Breast epithelium (tissue), 4 donors: Measurements from ENCODE around the gene TOX3. TPM values are rescaled to one million over a fixed set of nuclear protein-coding genes. Genes with fewer than 3 reads are reported as not detected.

ENCODE experiments used
- DNase-seq, 2 donors: peaks; one replicate each; pipeline ENCODE4 v3.0.0-alpha.2; 2019; ENCODE audit warnings: low spot score in 2 of 2
- H3K27ac ChIP-seq, 2 donors: fragments of 200-600 bp; sonication (generic) in 1 of 2; one replicate each; pipeline ENCODE4 v1.5.1; 2016 to 2019; ENCODE audit warnings: mild to moderate bottlenecking in 1 of 2
- H3K27me3 ChIP-seq, 2 donors: fragments of 200-600 bp; sonication (generic) in 1 of 2; one replicate each; pipeline versions ENCODE4 v1.5.1 to v1.6.0; 2017 to 2019; ENCODE audit warnings: control low read depth in 1 of 2, mild to moderate bottlenecking in 1 of 2
- H3K36me3 ChIP-seq: fragments of 200-600 bp; one replicate; pipeline ENCODE4 v1.5.1; 2019
- H3K4me1 ChIP-seq, 2 donors: fragments of 200-600 bp; sonication (generic); one replicate each; pipeline ENCODE4 v1.5.1; 2016 to 2019; ENCODE audit warnings: control low read depth in 1 of 2
- H3K4me3 ChIP-seq, 3 donors: fragments of 200-600 bp; sonication (generic); 1 replicate in 2 of 3; 2 replicates in 1 of 3; pipeline ENCODE4 v1.5.1; 2016 to 2019; ENCODE audit warnings: mild to moderate bottlenecking in 3 of 3, moderate library complexity in 2 of 3
- H3K9me3 ChIP-seq, 2 donors: fragments of 200-600 bp; sonication (generic) in 1 of 2; one replicate each; pipeline ENCODE4 v1.5.1; 2016 to 2019; ENCODE audit warnings: control low read depth in 1 of 2
- POLR2A ChIP-seq: fragments of 450-650 bp; IDR thresholded peaks from one replicate; pipeline ENCODE4 v1.6.1; 2016; ENCODE audit warnings: antibody characterized with exemption, mild to moderate bottlenecking, moderate library complexity
- POLR2AphosphoS5 ChIP-seq, 3 donors: sonication (generic); formaldehyde crosslinking; IDR thresholded peaks; one replicate each; pipeline ENCODE4 v1.6.1; 2017; ENCODE audit warnings: antibody characterized with exemption in 3 of 3
- intact Hi-C: fragments of 100-400 bp; cut with DNase I; formaldehyde crosslinking; loops from one replicate; pipeline ENCODE4 v1.15.1; 2023; ENCODE audit warnings: low total_unique reads
- total RNA-seq, 3 donors: library from RNA; depleted of rRNA; stranded (reverse); fragments of >200 nt; gene quantifications; one replicate each; pipeline ENCODE4 v1.1.0, GENCODE V29; 2016
- TF ChIP-seq, protein P1 (sequence below), 3 donors: fragments of 450-650 bp; IDR thresholded peaks; one replicate each; pipeline ENCODE4 v1.5.1; 2016 to 2017; ENCODE audit warnings: antibody characterized with exemption in 3 of 3, mild to moderate bottlenecking in 3 of 3, moderate library complexity in 3 of 3

Gene TOX3
- total RNA-seq, 3 donors from 2014 or later: 6.9 to 9.2 TPM; not detected in 1

DNA sequence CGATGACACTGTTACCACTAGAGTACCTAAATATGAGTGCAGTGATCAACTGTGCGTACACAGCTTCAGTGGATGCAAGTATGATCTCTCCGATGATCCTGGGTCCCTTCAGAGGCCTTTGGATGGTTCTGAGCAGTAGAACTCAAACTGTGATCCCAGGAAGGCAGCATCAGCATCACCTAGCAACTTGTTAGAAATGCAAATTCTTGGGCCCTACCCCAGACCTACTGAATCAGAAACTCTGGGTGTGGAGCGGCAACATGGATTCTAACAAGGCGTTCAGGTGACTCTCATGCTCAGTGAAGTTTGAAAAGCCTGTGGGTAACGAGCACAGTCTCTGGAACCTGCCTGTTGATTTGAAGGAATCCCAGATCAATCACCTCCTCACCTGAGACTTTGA lies 25.4 kb downstream of the TOX3 start:
- H3K27me3 ChIP-seq: no peaks in the 10 kb centered on the region
- H3K27ac ChIP-seq: no peak overlapping the region
- no peak for TF ChIP-seq POLR2A
- TF ChIP-seq POLR2AphosphoS5 (IDR thresholded peaks at IDR 0.05): no peak
- TF ChIP-seq, protein P1, sequence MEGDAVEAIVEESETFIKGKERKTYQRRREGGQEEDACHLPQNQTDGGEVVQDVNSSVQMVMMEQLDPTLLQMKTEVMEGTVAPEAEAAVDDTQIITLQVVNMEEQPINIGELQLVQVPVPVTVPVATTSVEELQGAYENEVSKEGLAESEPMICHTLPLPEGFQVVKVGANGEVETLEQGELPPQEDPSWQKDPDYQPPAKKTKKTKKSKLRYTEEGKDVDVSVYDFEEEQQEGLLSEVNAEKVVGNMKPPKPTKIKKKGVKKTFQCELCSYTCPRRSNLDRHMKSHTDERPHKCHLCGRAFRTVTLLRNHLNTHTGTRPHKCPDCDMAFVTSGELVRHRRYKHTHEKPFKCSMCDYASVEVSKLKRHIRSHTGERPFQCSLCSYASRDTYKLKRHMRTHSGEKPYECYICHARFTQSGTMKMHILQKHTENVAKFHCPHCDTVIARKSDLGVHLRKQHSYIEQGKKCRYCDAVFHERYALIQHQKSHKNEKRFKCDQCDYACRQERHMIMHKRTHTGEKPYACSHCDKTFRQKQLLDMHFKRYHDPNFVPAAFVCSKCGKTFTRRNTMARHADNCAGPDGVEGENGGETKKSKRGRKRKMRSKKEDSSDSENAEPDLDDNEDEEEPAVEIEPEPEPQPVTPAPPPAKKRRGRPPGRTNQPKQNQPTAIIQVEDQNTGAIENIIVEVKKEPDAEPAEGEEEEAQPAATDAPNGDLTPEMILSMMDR (IDR thresholded peaks at IDR 0.05): no peak
- no peaks in the 10 kb centered on the region for H3K9me3 ChIP-seq
- no peak for DNase-seq
- intact Hi-C loops: no loop called here
- H3K4me1 ChIP-seq: no peaks in the 10 kb centered on the region
- no peaks in the 10 kb centered on the region for H3K36me3 ChIP-seq
- no peak overlapping the region for H3K4me3 ChIP-seq

DNA sequence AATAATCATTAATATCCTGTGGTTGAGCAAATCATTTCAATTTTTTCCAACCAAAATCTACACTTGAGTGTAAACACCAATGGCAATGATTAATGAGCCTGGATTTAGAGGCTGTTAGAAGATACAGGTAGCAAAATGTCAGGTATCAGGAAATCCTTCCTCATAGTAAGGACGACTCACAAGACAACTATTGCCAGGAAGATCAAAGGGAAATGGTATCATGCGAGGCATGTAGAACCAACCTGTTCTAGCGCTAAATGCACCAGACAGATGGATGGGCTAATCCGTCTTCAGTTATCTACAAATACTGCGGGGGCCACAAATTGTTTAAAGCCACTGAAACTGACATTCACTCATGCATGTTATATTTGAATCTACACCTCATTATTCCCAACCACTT lies 28.1 kb downstream of the TOX3 start:
- H3K27ac ChIP-seq: no peak overlapping the region
- H3K27me3 ChIP-seq: no peaks in the 10 kb centered on the region
- DNase-seq: no peak
- no peak for TF ChIP-seq POLR2AphosphoS5 (IDR thresholded peaks at IDR 0.05)
- TF ChIP-seq POLR2A: no peak
- TF ChIP-seq, protein P1 (IDR thresholded peaks at IDR 0.05): no peak
- no peaks in the 10 kb centered on the region for H3K4me1 ChIP-seq
- H3K36me3 ChIP-seq: no peaks in the 10 kb centered on the region
- no peaks in the 10 kb centered on the region for H3K9me3 ChIP-seq
- H3K4me3 ChIP-seq: no peak overlapping the region
- intact Hi-C loops: no loop called here

DNA sequence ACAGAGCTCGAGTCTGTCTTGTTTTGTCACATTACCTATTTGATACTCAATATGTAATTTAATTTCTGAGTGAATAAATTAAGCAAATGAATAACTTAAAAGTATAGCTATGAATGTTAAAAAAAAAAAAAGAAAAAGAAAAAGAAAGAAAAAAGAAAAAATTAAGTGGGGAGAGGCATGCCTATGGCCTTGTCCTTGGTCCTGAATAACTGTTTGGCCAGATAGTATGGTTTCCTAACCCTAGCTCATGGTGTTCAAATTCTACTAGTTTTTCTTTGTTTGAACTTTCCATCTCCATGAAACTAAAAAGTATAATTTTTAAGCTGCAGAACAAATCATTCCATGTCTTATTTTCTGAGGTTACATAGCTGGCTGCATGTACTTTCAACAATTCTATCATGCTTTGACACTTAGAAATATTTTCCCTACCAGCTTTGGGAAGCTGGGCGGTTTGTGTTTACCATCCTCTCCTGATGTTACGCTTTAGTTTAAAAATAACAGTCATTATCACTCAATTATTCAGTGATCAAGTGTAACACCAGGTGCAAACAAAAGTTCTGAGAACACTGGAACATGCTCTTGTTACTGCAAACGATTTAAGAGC lies 31.8 kb downstream of the TOX3 start:
- TF ChIP-seq POLR2A: no peak
- TF ChIP-seq POLR2AphosphoS5 (IDR thresholded peaks at IDR 0.05): no peak
- TF ChIP-seq, protein P1 (IDR thresholded peaks at IDR 0.05): no peak
- Histone ChIP-seq H3K4me1 (no peaks in the 10 kb centered on the region), H3K27ac (no peak overlapping the region), H3K9me3 (no peaks in the 10 kb centered on the region), H3K36me3 (no peaks in the 10 kb centered on the region), H3K27me3 (no peaks in the 10 kb centered on the region), H3K4me3 (no peak overlapping the region)
- DNase-seq: no peak
- intact Hi-C loops: no loop called here

DNA sequence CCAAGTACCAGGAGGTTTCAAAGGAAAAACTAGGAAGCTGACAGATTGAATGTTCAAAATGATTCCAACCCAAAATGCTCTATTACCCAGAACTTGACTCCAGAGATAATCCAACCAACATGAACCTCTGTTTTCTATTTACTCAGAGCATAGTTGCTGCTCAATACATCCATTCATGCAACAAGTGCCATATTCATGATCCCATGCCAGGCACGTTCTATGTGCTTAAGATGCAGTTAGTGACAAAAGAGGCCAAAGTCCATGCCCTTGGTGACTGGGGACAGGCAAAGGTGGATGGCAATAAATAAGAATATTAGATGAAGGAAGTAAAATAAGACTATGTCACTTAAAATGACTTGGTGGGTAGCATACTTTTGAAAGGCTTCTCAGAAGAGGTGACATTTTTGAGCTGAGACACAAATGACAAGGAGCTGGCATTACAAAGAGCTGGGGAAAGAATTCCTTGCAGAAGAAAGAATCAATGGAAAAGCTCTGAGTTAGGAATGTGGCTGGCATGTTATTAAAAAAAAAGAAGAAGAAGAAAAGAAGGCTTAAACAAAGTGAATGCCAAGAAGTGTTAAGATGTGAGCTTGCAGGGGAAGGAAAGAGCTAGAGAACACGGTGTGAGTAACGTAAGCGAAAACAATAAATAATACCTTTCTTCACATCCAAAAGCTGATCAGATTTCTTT lies 34.5 kb downstream of the TOX3 start:
- TF ChIP-seq, protein P1 (IDR thresholded peaks at IDR 0.05): no peak
- TF ChIP-seq POLR2AphosphoS5 (IDR thresholded peaks at IDR 0.05) (no peak), POLR2A (no peak)
- H3K4me3 ChIP-seq: no peak overlapping the region
- DNase-seq: no peak

DNA sequence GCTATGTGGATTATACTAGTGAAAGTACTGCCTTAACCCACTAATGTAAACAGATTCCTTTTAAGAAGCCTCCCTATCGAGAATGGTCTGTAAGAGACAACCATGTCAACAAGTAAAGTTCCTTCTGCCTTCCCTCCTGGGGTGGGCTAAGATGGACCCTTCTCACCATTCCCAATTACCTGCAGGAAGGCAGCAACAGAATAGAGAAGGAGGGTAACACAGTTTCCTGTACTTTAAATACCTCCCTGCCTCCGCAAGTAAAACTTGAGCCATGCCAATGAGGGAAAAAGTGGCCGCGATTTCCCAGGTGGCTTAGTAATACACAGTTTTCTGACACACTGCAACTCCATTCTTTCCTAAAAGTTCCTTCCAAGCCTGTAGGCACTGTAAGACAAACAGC lies 45.2 kb downstream of the TOX3 start:
- H3K4me3 ChIP-seq: no peak overlapping the region
- H3K27ac ChIP-seq: no peak overlapping the region
- no peaks in the 10 kb centered on the region for H3K36me3 ChIP-seq
- no peaks in the 10 kb centered on the region for H3K9me3 ChIP-seq
- no peaks in the 10 kb centered on the region for H3K4me1 ChIP-seq
- TF ChIP-seq POLR2A (no peak), POLR2AphosphoS5 (IDR thresholded peaks at IDR 0.05) (no peak)
- TF ChIP-seq, protein P1 (IDR thresholded peaks at IDR 0.05): no peak
- intact Hi-C loops: no loop called here
- no peaks in the 10 kb centered on the region for H3K27me3 ChIP-seq
- DNase-seq: no peak

More for the DNA sequence above, 34.5 kb downstream of the TOX3 start:
- H3K36me3 ChIP-seq: no peaks in the 10 kb centered on the region
- intact Hi-C loops: no loop called here
- no peaks in the 10 kb centered on the region for H3K27me3 ChIP-seq
- H3K27ac ChIP-seq: no peak overlapping the region
- H3K9me3 ChIP-seq: no peaks in the 10 kb centered on the region
- H3K4me1 ChIP-seq: no peaks in the 10 kb centered on the region
